K562 (cell line): ENCODE results near the gene VMP1. TPM values are rescaled to one million over a fixed set of nuclear protein-coding genes. Genes with fewer than 3 reads are reported as not detected.
A peak's percentile ranks its signal among the peaks of the same experiment; 100 is the strongest.

Source experiments
- ARNT ChIP-seq, 2 experiments: fragments of 450-650 bp; IDR thresholded peaks; 2 replicates each; pipeline ENCODE4 v1.6.1; 2016; ENCODE audit warnings: mild to moderate bottlenecking in 1 of 2
- CHD7 ChIP-seq: fragments of 200-600 bp; sonication (generic); IDR thresholded peaks from one replicate; pipeline ENCODE4 v1.6.1; 2012; ENCODE audit warnings: mild to moderate bottlenecking, low read depth, low read length, inconsistent platforms
- DACH1 ChIP-seq: fragments of 450-650 bp; IDR thresholded peaks from 2 replicates; pipeline ENCODE4 v1.6.1; 2018; ENCODE audit not compliant: partially characterized antibody
- HMBOX1 ChIP-seq: sonication (generic); IDR thresholded peaks from 2 replicates; pipeline ENCODE4 v1.6.1; 2016
- HMGN3 ChIP-seq: IDR thresholded peaks from 2 replicates; pipeline ENCODE4 v1.6.1; 2011; ENCODE audit warnings: borderline replicate concordance, low read depth, mild to moderate bottlenecking, mixed read lengths, low read length; ENCODE audit not compliant: insufficient read length; ENCODE audit errors: extremely low read depth
- MCM5 ChIP-seq: fragments of 450-650 bp; IDR thresholded peaks from 2 replicates; pipeline ENCODE4 v1.6.1; 2016; ENCODE audit warnings: low read depth
- MYNN ChIP-seq, 2 experiments: sonication (generic); formaldehyde crosslinking in 1 of 2; IDR thresholded peaks; 2 replicates each; pipeline versions ENCODE4 v1.5.0 to v1.6.1; 2016 to 2020; ENCODE audit warnings: antibody characterized with exemption in 1 of 2, missing genetic modification reagents in 1 of 2
- NEUROD1 ChIP-seq: fragments of 150-350 bp; IDR thresholded peaks from 2 replicates; pipeline ENCODE4 v1.6.1; 2014; ENCODE audit warnings: borderline replicate concordance, low read length, low read depth; ENCODE audit not compliant: partially characterized antibody
- PHF21A ChIP-seq: fragments of 450-650 bp; IDR thresholded peaks from 2 replicates; pipeline ENCODE4 v1.6.1; 2017; ENCODE audit warnings: low read depth, borderline replicate concordance
- SMAD3 ChIP-seq: fragments of 450-650 bp; formaldehyde crosslinking; conservative IDR thresholded peaks from 2 replicates; pipeline ENCODE4 v1.4.0; 2020; ENCODE audit warnings: mild to moderate bottlenecking
- SMARCB1 ChIP-seq: IDR thresholded peaks from 2 replicates; pipeline ENCODE4 v1.6.1; 2011; ENCODE audit warnings: improper control_type of control experiment, low read depth; ENCODE audit not compliant: insufficient read length
- SREBF1 ChIP-seq: fragments of 150-350 bp; IDR thresholded peaks from 2 replicates; pipeline ENCODE4 v1.6.1; 2014; ENCODE audit warnings: antibody characterized with exemption, low read depth, low read length, borderline replicate concordance
- TOE1 ChIP-seq, 2 experiments: fragments of 450-650 bp in 1 of 2; sonication (generic) in 1 of 2; formaldehyde crosslinking in 1 of 2; IDR thresholded peaks; 2 replicates each; pipeline versions ENCODE4 v1.7.1 to v1.8.0; 2016 to 2022; ENCODE audit warnings: borderline replicate concordance in 2 of 2, mild to moderate bottlenecking in 2 of 2, antibody characterized with exemption in 1 of 2, inconsistent platforms in 1 of 2, low read depth in 1 of 2, missing genetic modification reagents in 1 of 2, moderate library complexity in 1 of 2
- ZBTB8A ChIP-seq: fragments of 450-650 bp; IDR thresholded peaks from 2 replicates; pipeline ENCODE4 v1.6.1; 2018; ENCODE audit warnings: mild to moderate bottlenecking, moderate library complexity; ENCODE audit not compliant: partially characterized antibody
- ZNF695 ChIP-seq: fragments of 450-650 bp; formaldehyde crosslinking; IDR thresholded peaks from 2 replicates; pipeline ENCODE4 v1.4.0; 2020; ENCODE audit warnings: mild to moderate bottlenecking, moderate library complexity
- polyA plus RNA-seq, 8 experiments: library from polyadenylated mRNA; depleted of rRNA in 4 of 8; stranded (reverse) in 5 of 8; unstranded in 3 of 8; fragments of >200 nt; fragmentation: Nextera tagmentation in 2 of 8; fragmentation: Illumina TruSeq in 1 of 8; extraction: Ambion mirVana in 2 of 8; extraction: Trizol in 1 of 8; gene quantifications; 2 replicates each; pipeline versions ENCODE4 v1.2.1 to v1.2.3, GENCODE V29; 2011 to 2014; ENCODE audit warnings: inconsistent platforms in 1 of 8, missing spikeins in 1 of 8
- total RNA-seq, 7 experiments: library from RNA; depleted of rRNA in 6 of 7; stranded (reverse); fragments of >200 nt in 6 of 7; fragmentation: Illumina TruSeq in 2 of 7; extraction: Trizol in 2 of 7; gene quantifications; 2 replicates each; pipeline versions ENCODE4 v1.2.1 to v1.2.3, GENCODE V29; 2011 to 2021; ENCODE audit warnings: low replicate concordance in 1 of 7

VMP1 gene
- total and polyA plus RNA-seq, 9 of the 15 experiments (the other 6 are each of a cell fraction or from before 2014, with no cell fraction given): 123 to 304 (median 151) TPM

- TF ChIP-seq NEUROD1 (peak; percentile 37), PHF21A (no peak), SREBF1 (no peak), ZNF695 (no peak), DACH1 (peak; percentile 71), CHD7 (no peak), ARNT (IDR thresholded peaks at IDR 0.05) (no peak; a peak in 1 of 4 replicates), TOE1 (IDR thresholded peaks at IDR 0.05; ENCODE audit: borderline replicate concordance) (no peak), TOE1 (CRISPR knock-in tag; IDR thresholded peaks at IDR 0.05; ENCODE audit: borderline replicate concordance, low read depth) (no peak), HMGN3 (no peak), SMAD3 (no peak), MYNN (IDR thresholded peaks at IDR 0.05) (peak; percentile 44; the same call in 1 of the 2 replicates), MYNN (CRISPR knock-in tag; IDR thresholded peaks at IDR 0.05) (no peak), SMARCB1 (no peak), HMBOX1 (peak; percentile 96), ZBTB8A (no peak), MCM5 (no peak)
These were observed 5.2 kb upstream of the VMP1 start (continued) for GRCh38 chr17:59702304-59702703.
